HG02678 (cell line): Measurements from ENCODE around the gene SMIM9.
"Not testable (repeated sequence)": the region's sequence is repeated elsewhere in the genome, so short reads cannot be mapped to it uniquely, and the experiment has no call there.

Source experiments
- ATAC-seq: cut with Tn5 transposase; IDR thresholded peaks from one replicate; pipeline ENCODE4 v1.9.1; 2021; ENCODE audit warnings: mild to moderate bottlenecking, moderate library complexity; ENCODE audit not compliant: unreplicated experiment

The SMIM9 gene

GRCh38 chrX:154816326-154816898, 18.1 kb downstream of the SMIM9 start:
- not testable (repeated sequence) for ATAC-seq

- ATAC-seq = no peak
These were observed 19.1 kb downstream of the SMIM9 start for GRCh38 chrX:154815274-154815818.

- no peak for ATAC-seq
These were observed 20.7 kb downstream of the SMIM9 start for GRCh38 chrX:154813801-154814200.

GRCh38 chrX:154812341-154813101, 21.9 kb downstream of the SMIM9 start:
- no peak for ATAC-seq

- ATAC-seq = no peak
These were observed 24.4 kb downstream of the SMIM9 start for GRCh38 chrX:154809939-154810665.

DNA sequence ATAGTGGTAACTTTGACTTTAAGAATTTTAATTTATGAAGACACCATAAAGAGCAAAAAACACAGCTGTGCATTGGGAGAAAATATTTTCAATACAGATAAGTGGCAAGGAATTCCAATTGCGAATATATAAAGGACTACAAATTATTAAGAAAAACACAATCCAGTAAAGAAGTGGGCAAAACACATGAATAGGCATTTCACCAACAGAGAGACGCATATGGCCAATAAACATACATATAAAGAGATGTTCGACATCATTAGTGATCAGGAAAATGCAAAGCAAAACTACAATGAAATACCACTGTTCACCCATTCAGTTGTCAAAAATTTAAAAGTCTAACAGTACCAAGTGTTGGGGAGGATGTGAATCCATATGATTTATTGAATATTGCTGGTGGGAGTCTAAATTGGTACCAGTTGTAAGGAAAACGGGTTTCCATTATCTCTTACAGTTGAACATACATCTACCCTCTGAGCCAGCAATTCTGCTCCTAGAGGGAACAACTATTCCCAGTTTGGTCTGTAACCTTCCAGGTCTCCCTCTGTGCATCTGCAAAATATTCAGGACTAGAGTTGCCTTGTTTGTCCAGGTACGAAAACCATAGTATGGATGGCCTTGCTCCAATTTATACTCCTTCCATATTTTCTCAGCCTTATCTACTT, 27.5 kb downstream of the SMIM9 start:
- ATAC-seq = no peak

DNA sequence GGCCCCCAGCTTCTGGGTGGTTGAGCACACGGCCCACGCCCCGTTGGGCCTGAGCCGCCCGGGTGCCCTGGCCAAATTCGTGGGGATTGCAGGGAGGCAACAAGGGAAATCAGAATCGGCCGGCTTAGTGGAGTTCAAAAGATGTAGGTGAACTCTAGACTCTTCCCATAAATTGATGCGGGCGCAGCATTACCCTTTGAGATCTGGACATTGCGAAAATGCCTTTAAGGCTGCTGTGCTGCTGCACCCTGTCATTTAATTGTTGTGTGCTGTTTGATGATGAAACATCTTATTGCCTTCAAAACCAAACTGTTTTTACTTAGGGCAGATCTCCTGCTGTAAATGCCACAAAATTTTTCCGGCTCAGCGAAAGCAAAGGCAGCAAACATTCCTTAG, 28.8 kb downstream of the SMIM9 start:
- no peak for ATAC-seq

GRCh38 chrX:154804957-154805695, 29.3 kb downstream of the SMIM9 start, which contains the start of gene MPP1:
MPP1 (minus strand) TSS chrX:154805485; CDS start chrX:154805373, 112 bp downstream.
- ATAC-seq = peak; percentile 93

GRCh38 chrX:154804261-154804956, 30.1 kb downstream of the SMIM9 start:
- no peak for ATAC-seq

- ATAC-seq = no peak
These were observed 31.5 kb downstream of the SMIM9 start for GRCh38 chrX:154802947-154803346.

DNA sequence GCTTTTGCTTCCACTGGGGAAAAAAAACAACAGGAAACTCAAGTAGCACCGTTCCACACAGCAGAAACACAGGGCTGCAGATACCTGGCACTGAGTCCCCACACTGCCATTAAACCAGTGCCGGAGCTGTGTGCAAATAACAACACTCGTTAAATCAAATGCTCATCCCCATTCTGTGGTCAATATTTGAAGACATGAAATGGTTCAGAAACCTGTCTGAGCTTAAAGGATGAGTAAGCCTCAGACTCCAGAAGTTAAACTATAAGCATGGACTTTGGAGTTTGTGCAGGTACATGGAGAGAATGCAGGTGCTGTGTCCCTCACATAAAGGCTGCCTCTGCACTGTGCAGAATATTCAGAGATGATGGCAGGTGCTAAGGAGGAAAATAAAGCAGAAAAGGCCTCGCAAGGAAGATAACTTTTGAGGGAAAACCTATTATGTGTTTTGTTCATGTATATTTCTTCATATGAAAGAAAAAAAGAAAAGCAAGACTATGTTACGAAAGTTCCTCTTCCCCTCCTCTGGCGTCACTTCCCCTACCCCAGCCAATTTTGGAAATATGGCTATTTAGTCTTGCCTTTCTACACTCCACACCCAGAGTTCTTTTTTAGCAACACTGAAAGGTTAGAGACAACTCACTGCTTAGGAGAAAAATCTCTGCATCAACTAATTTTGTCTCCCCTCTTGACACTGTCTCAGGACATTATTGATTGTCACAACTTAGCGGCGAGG, 33.8 kb downstream of the SMIM9 start:
- no peak for ATAC-seq

- no peak for ATAC-seq
These were observed 34.7 kb downstream of the SMIM9 start for GRCh38 chrX:154799556-154800348.

- no peak for ATAC-seq
These were observed 37.5 kb downstream of the SMIM9 start for GRCh38 chrX:154797006-154797405.

DNA sequence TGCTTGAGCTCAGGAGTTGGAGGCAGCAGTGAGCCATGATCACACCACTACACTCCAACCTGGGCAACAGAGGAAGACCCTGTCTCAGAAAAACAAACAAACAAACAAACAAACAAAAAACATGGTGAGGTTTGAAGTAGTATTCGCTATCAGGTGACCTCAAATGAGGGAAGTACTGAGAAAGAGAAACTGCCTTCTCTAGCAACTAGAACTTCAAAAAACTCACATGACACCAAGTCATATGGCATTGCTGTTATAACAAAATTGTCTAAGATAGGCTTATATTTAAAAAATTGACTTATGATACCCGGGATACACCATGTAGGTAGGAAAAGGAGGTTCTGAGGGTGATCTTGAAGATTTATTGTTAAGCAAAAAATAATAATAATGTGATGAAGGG, 39.4 kb downstream of the SMIM9 start:
- ATAC-seq = no peak

DNA sequence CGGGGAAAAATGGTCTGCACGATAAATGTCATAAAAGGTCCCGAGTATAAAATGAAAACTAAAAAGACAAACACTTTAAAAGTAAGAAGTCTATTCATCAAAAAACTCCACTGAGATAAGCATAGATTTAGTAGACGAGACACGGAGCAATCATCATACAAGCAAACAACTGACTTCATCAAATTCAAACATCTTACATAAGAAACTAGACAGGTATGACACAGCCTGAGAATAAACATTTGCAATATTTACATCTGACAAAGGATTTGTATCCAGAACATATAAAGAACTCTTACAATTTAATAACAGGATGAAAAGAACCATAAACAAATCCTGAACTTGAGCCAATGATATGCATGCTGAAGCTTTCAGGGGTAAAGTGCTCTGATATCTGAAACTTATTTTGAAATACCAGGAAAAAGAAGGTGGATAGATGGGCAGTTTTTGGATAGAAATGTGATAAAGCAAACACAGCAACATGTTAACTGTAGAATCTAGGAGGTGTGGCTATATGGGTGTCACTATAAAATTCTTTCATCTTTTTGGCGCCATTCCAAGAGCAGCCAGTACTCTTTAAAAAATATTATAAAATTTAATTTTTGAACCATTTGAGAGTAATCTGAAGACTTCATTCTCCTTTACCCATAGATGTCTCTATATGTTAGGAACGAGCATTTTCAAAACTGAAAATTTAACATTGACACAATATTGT, 41.2 kb downstream of the SMIM9 start:
- no peak for ATAC-seq

- no peak for ATAC-seq
These were observed 42.5 kb downstream of the SMIM9 start for GRCh38 chrX:154791939-154792338.

GRCh38 chrX:154791467-154791866, 43.0 kb downstream of the SMIM9 start:
- no peak for ATAC-seq

DNA sequence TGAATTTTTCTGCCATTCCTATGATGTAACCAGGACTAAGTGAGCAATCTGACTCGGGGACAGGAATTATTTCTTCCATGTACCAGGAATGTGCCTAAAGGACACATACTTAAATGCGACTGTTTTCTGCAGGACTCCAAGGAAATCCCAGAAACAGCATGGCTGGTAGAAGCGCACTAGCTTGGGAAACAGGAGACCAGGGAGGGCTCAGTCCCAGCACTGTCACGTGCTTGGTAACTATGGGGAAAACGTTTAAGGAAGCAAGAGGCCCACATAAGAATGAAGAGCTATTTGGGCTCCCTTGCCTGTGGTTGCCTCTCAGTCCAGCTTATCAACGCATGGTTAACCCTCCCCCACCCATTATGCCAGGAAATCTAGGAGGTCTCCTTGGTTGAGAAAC, 48.7 kb downstream of the SMIM9 start:
- no peak for ATAC-seq
